Measurements from ENCODE around the gene ANKRD39. TPM values are rescaled to one million over a fixed set of nuclear protein-coding genes. Genes with fewer than 3 reads are reported as not detected.

Gene ANKRD39
- total and polyA plus RNA-seq, 2 of the 8 experiments (the other 6 are each of a cell fraction or from before 2014, with no cell fraction given), result 18.5 to 21.3 TPM

DNA sequence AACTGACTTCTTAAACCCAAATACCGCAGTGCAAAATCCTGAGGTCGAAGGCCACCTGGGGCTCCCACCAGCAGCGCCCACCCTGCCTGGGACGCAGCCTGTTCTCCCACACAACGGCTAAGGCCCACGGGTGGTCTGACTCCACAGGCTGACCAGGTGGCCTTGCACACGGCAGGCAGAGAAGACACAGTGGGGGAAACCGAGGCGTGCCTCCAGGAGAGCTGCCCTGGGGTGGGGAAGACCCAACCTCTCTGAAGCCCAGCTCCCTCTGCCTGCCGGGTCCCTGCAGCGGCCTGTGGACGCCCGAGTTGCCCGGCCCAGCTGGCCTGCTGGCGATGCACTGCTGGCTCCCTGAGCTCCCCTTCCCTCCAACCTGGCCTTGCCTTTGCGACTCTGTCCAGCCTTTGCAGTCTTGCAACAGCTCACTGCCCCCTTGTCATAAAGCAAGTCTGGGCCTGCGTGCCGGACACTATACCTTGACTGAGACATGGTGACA lies 21.8 kb upstream of the ANKRD39 start:
- Histone ChIP-seq H3K23ac (ENCODE audit: insufficient read length) (no peak overlapping the region), H2BK15ac (ENCODE audit: low read length) (no peak overlapping the region; the same call in 1 of the 2 replicates), H3K9me3 (ENCODE audit: insufficient read depth in 2 of 2, low read depth in 1 of 2, low read length in 1 of 2) (no peaks in the 10 kb centered on the region), H3K36me3 (ENCODE audit: control insufficient read depth in 2 of 4, insufficient read depth in 4 of 4, low read length in 3 of 4) (no peaks in the 10 kb centered on the region), H2AFZ (ENCODE audit: low read length) (no peak overlapping the region), H3K56ac (replicated peaks; ENCODE audit: insufficient read length, low read depth, low read length) (no peak overlapping the region), H2BK12ac (ENCODE audit: low read depth, low read length) (peak overlapping the region; percentile 80; the same call in 1 of the 2 replicates), H3K4ac (replicated peaks; ENCODE audit: insufficient read length, low read depth, low read length) (no peak overlapping the region), H3K14ac (ENCODE audit: insufficient read length) (no peak overlapping the region), H3K18ac (ENCODE audit: extremely low read depth, low read length) (peak overlapping the region; percentile 84; the same call in 1 of the 2 replicates), H3K27me3 (replicated peaks in 1 of 4; ENCODE audit: control insufficient read depth in 3 of 4, extremely low read depth in 1 of 4, insufficient read depth in 3 of 4, low read length in 3 of 4) (peaks cover 0 to 2% (median 0%) of the 10 kb centered on the region in 4 experiments; a peak in 1 of 7 replicates), H3K4me1 (replicated peaks in 1 of 4; ENCODE audit: control insufficient read depth in 3 of 4, insufficient read depth in 4 of 4, low read length in 3 of 4) (peaks cover 3 to 36% (median 28%) of the 10 kb centered on the region in 4 experiments), H3K79me2 (ENCODE audit: control insufficient read depth in 1 of 2, insufficient read depth in 2 of 2, low read length in 2 of 2) (no peaks in the 10 kb centered on the region), H4K91ac (replicated peaks; ENCODE audit: insufficient read length, low read length) (peak overlapping the region; percentile 45), H2BK5ac (ENCODE audit: low read depth, low read length) (peak overlapping the region; percentile 62; the same call in 1 of the 2 replicates), H3K4me3 (ENCODE audit: extremely low read depth in 1 of 4, insufficient read depth in 2 of 4, low read depth in 3 of 4, low read length in 4 of 4) (no peak overlapping the region), H2BK120ac (replicated peaks; ENCODE audit: low read depth, low read length) (peak overlapping the region; percentile 24), H4K8ac (ENCODE audit: extremely low read depth, insufficient read depth, low read length) (0 out of 2 replicates have a peak overlapping the region, but pooled peaks have one; percentile 15), H4K5ac (ENCODE audit: insufficient read length, low read depth, low read length) (peak overlapping the region; percentile 7), H2BK20ac (ENCODE audit: low read length) (0 out of 2 replicates have a peak overlapping the region, but pooled peaks have one; percentile 51), H3K9ac (replicated peaks in 1 of 4; ENCODE audit: extremely low read depth in 1 of 4, low read depth in 3 of 4, low read length in 3 of 4) (no peak overlapping the region), H3K79me1 (ENCODE audit: low read depth, low read length) (no peaks in the 10 kb centered on the region), H3K4me2 (ENCODE audit: insufficient read depth in 1 of 2, low read depth in 2 of 2, low read length in 2 of 2) (no peak overlapping the region), H2AK5ac (ENCODE audit: low read depth, low read length) (no peak overlapping the region; the same call in 1 of the 2 replicates), H3K27ac (ENCODE audit: low read depth, low read length) (no peak overlapping the region), H4K20me1 (replicated peaks in 1 of 2; ENCODE audit: control insufficient read depth in 1 of 2, insufficient read depth in 2 of 2, low read length in 2 of 2) (no peaks in the 10 kb centered on the region), H3K23me2 (ENCODE audit: low read depth, low read length) (peaks cover 2% of the 10 kb centered on the region; the same call in 1 of the 2 replicates)
- CTCF ChIA-PET (ENCODE audit: partially characterized antibody), result interaction anchor here (0.6 to 4.0 kb wide), 9 partner anchors 11 to 75 kb away, joined by 3 to 18 read pairs (median 4); partner anchors contain the start of gene ANKRD39
- 94% methylated on average over 18 of the region's 18 CpGs; no CpG with 5 or more reads in 1 of the 2 experiments for WGBS, 2 experiments (ENCODE audit: extremely low coverage in 1 of 2, insufficient coverage in 1 of 2, insufficient read length in 1 of 2, insufficient replicate concordance in 2 of 2, low coverage in 1 of 2, low lambda C conversion rate in 2 of 2, missing lambda C conversion rate in 1 of 2)
- DNase-seq (ENCODE audit: low read depth in 1 of 2, low spot score in 2 of 2) (no peak), FAIRE-seq (no peak)
- TF ChIP-seq POU5F1 (IDR thresholded peaks at IDR 0.05; ENCODE audit: low read depth, low read length), result no peak
- POLR2A ChIA-PET (ENCODE audit: partially characterized antibody), result interaction anchor here (1.0 to 2.8 kb wide), 6 partner anchors 11 to 59 kb away, joined by 3 to 9 read pairs (median 6); no protein-coding TSS in a partner anchor

All from H1 (cell line).